Endothelial cell of umbilical vein (primary cell): ENCODE data around the gene CNPY1. TPM values are rescaled to one million over a fixed set of nuclear protein-coding genes. Genes with fewer than 3 reads are reported as not detected.

Source experiments
- BruUV-seq: library from RNA; stranded (reverse); fragments of 400-500 nt; replicated peaks from 2 replicates; lab custom pipeline; 2021; lab: Mats Ljungman, UMichigan
- CTCF ChIA-PET: fragments of 300-600, 350-600 bp; sonication (Branson Sonifier 250); formaldehyde crosslinking; loops from one replicate; lab custom pipeline; 2021; ENCODE audit warnings: antibody characterized with exemption, inconsistent platforms; lab: Charles Lee
- POLR2A ChIA-PET: fragments of 300-600, 350-600 bp; sonication (Branson Sonifier 250); formaldehyde crosslinking; loops from one replicate; lab custom pipeline; 2021; ENCODE audit warnings: antibody characterized with exemption, inconsistent platforms; lab: Charles Lee
- DNase-seq: peaks from one replicate; pipeline ENCODE4 v3.0.0-alpha.2; 2011; ENCODE audit warnings: low read depth, low spot score
- FAIRE-seq: peaks from 2 replicates; lab custom pipeline; 2011; peaks lifted over from hg19 to GRCh38; lab: Jason Lieb, UNC
- H2AFZ ChIP-seq: 2 replicates; pipeline ENCODE4 v1.6.0; 2012; ENCODE audit warnings: low read depth, low read length, control low read depth, inconsistent platforms
- H3K27ac ChIP-seq: 2 replicates; pipeline ENCODE4 v1.5.1; 2011; ENCODE audit warnings: low read depth, mild to moderate bottlenecking, control low read depth, low read length, moderate library complexity; ENCODE audit not compliant: insufficient read depth
- H3K27me3 ChIP-seq, 2 experiments: 2 replicates each; pipeline versions ENCODE4 v1.6.0 to v1.6.1; 2011; ENCODE audit warnings: low read length in 2 of 2, mixed read lengths in 1 of 2; ENCODE audit not compliant: control insufficient read depth in 2 of 2, insufficient read depth in 2 of 2
- H3K36me3 ChIP-seq, 2 experiments: 2 replicates in 1 of 2; 3 replicates in 1 of 2; pipeline ENCODE4 v1.5.1; 2011; ENCODE audit warnings: low read length in 2 of 2, mild to moderate bottlenecking in 1 of 2, moderate library complexity in 1 of 2; ENCODE audit not compliant: control insufficient read depth in 2 of 2, insufficient read depth in 2 of 2; ENCODE audit errors: extremely low read depth in 1 of 2
- H3K4me1 ChIP-seq: 3 replicates; pipeline ENCODE4 v1.5.1; 2011; ENCODE audit warnings: mild to moderate bottlenecking, low read length; ENCODE audit not compliant: control insufficient read depth, insufficient read depth; ENCODE audit errors: extremely low read depth
- H3K4me2 ChIP-seq: 2 replicates; pipeline ENCODE4 v1.6.1; 2011; ENCODE audit warnings: low read length, control low read depth, mixed read lengths; ENCODE audit not compliant: insufficient read depth
- H3K4me3 ChIP-seq, 3 experiments: fragments of 200-600 bp in 1 of 3; sonication (generic), shearing (Covaris generic) in 1 of 3; replicated peaks in 1 of 3; 2 replicates each; pipeline ENCODE4 v1.5.1; 2011 to 2016; ENCODE audit warnings: control low read depth in 3 of 3, low read length in 3 of 3, mild to moderate bottlenecking in 2 of 3, inconsistent platforms in 1 of 3, low read depth in 1 of 3, moderate library complexity in 1 of 3; ENCODE audit not compliant: insufficient read depth in 1 of 3
- H3K79me2 ChIP-seq: 2 replicates; pipeline ENCODE4 v1.6.0; 2012; ENCODE audit warnings: low read length, inconsistent platforms; ENCODE audit not compliant: control insufficient read depth, insufficient read depth
- H3K9ac ChIP-seq: replicated peaks from 2 replicates; pipeline ENCODE3; 2011; ENCODE audit warnings: low read length, control low read depth; ENCODE audit not compliant: insufficient read depth; ENCODE audit errors: extremely low read depth
- H3K9me1 ChIP-seq: replicated peaks from 3 replicates; pipeline ENCODE4 v1.6.0; 2011; ENCODE audit warnings: mild to moderate bottlenecking, low read length; ENCODE audit not compliant: control insufficient read depth, insufficient read depth; ENCODE audit errors: extremely low read depth
- H3K9me3 ChIP-seq: replicated peaks from 2 replicates; pipeline ENCODE4 v1.5.1; 2012; ENCODE audit warnings: low read length, inconsistent platforms; ENCODE audit not compliant: control insufficient read depth, insufficient read depth
- H4K20me1 ChIP-seq: replicated peaks from 2 replicates; pipeline ENCODE3; 2011; ENCODE audit warnings: mild to moderate bottlenecking, low read length; ENCODE audit not compliant: control insufficient read depth, insufficient read depth; ENCODE audit errors: extremely low read depth
- CTCF ChIP-seq, 2 donors: IDR thresholded peaks; 1 replicate in 1 of 2; 2 replicates in 1 of 2; pipeline ENCODE4 v1.5.1; 2011; ENCODE audit warnings: low read length in 2 of 2, mild to moderate bottlenecking in 2 of 2, moderate library complexity in 2 of 2, control low read depth in 1 of 2, inconsistent platforms in 1 of 2, low read depth in 1 of 2; ENCODE audit not compliant: insufficient read depth in 1 of 2; ENCODE audit errors: extremely low read depth in 1 of 2
- EZH2 ChIP-seq: IDR thresholded peaks from 2 replicates; pipeline ENCODE4 v1.6.1; 2012; ENCODE audit warnings: borderline replicate concordance, low read depth, mild to moderate bottlenecking, moderate library complexity, low read length, inconsistent platforms; ENCODE audit not compliant: severe bottlenecking
- FOS ChIP-seq: IDR thresholded peaks from 2 replicates; pipeline ENCODE4 v1.6.1; 2011; ENCODE audit warnings: mild to moderate bottlenecking, low read length, moderate library complexity, borderline replicate concordance; ENCODE audit not compliant: insufficient read depth
- GATA2 ChIP-seq: IDR thresholded peaks from 2 replicates; pipeline ENCODE4 v1.7.0; 2011; ENCODE audit warnings: low read depth, mild to moderate bottlenecking, moderate library complexity, mixed read lengths, low read length; ENCODE audit not compliant: insufficient read length, insufficient read depth
- JUN ChIP-seq: IDR thresholded peaks from 2 replicates; pipeline ENCODE4 v1.6.1; 2011; ENCODE audit warnings: borderline replicate concordance, low read depth; ENCODE audit not compliant: insufficient read length, insufficient read depth
- MAX ChIP-seq: IDR thresholded peaks from 2 replicates; pipeline ENCODE4 v1.6.1; 2011; ENCODE audit not compliant: insufficient read depth, insufficient read length
- MYC ChIP-seq: IDR thresholded peaks from one replicate; pipeline ENCODE4 v1.6.1; 2011; ENCODE audit warnings: mild to moderate bottlenecking, low read depth, low read length
- POLR2A ChIP-seq: IDR thresholded peaks from 2 replicates; pipeline ENCODE4 v1.6.1; 2012; ENCODE audit warnings: low read depth, mild to moderate bottlenecking, control low read depth, low read length
- POLR2AphosphoS5 ChIP-seq: IDR thresholded peaks from 2 replicates; pipeline ENCODE4 v1.6.1; 2012; ENCODE audit warnings: low read depth, mild to moderate bottlenecking, control low read depth, low read length, moderate library complexity; ENCODE audit not compliant: insufficient read depth
- dilution Hi-C: fragments of 300-500 bp; cut with MboI; formaldehyde crosslinking; loops from one replicate; pipeline ENCODE4 v1.15.0; 2019; ENCODE audit warnings: low sequenced_read_pairs; ENCODE audit not compliant: extremely low pct_ligation_motif_present
- intact Hi-C: fragments of 100-400 bp; cut with micrococcal nuclease; formaldehyde crosslinking; loops from one replicate; pipeline ENCODE4 v1.10.0; 2022
- polyA plus RNA-seq, 4 experiments: library from polyadenylated mRNA; depleted of rRNA in 3 of 4; stranded (reverse) in 3 of 4; unstranded in 1 of 4; fragments of >200 nt; gene quantifications; 2 replicates each; pipeline versions ENCODE4 v1.2.1 to v1.2.3, GENCODE V29; 2011 to 2012; ENCODE audit warnings: missing spikeins in 1 of 4
- total RNA-seq: library from RNA; stranded (reverse); gene quantifications from 2 replicates; pipeline ENCODE4 v1.2.3, GENCODE V29; 2021

CNPY1 gene
- total and polyA plus RNA-seq, 2 donors (not counting 3 experiments of a cell fraction or from before 2014, with no cell fraction given) = not detected

GRCh38 chr7:155560982-155561686, 14.8 kb upstream of the CNPY1 start:
- dilution Hi-C loops = no loop called here
- no peak for FAIRE-seq

More at GRCh38 chr7:155560982-155561686, 14.8 kb upstream of the CNPY1 start:
- Histone ChIP-seq H4K20me1 (no peaks in the 10 kb centered on the region), H3K9me1 (no peaks in the 10 kb centered on the region), H3K9ac (no peak overlapping the region), H3K4me3 (no peak overlapping the region), H3K36me3 (no peaks in the 10 kb centered on the region), H2AFZ (no peak overlapping the region), H3K27ac (no peak overlapping the region), H3K4me1 (no peaks in the 10 kb centered on the region), H3K4me2 (no peak overlapping the region), H3K9me3 (no peaks in the 10 kb centered on the region), H3K79me2 (no peaks in the 10 kb centered on the region), H3K27me3 (no peaks in the 10 kb centered on the region)
- intact Hi-C loops = no loop called here
- BruUV-seq = no TSS peak
- TF ChIP-seq EZH2 (no peak), POLR2A (no peak), MYC (no peak), POLR2AphosphoS5 (no peak), MAX (no peak), JUN (no peak), CTCF (IDR thresholded peaks at IDR 0.05; ENCODE audit: extremely low read depth in 1 of 2, insufficient read depth in 1 of 2, low read depth in 1 of 2, low read length in 2 of 2) (no peak), FOS (no peak), GATA2 (no peak)
- POLR2A ChIA-PET = no interaction called here
- CTCF ChIA-PET = no interaction called here
- DNase-seq = no peak
